Smooth muscle cell (in vitro differentiated cells): Measurements from ENCODE around the gene DAPK3. TPM values are rescaled to one million over a fixed set of nuclear protein-coding genes. Genes with fewer than 3 reads are reported as not detected.

ENCODE experiments used
- DNase-seq: peaks from one replicate; lab custom pipeline; 2025; ENCODE audit not compliant: unreplicated experiment; lab: John Stamatoyannopoulos, UW
- H2AFZ ChIP-seq: fragments of 200-600 bp; sonication (generic); 2 replicates; pipeline ENCODE4 v1.6.0; 2016; ENCODE audit warnings: antibody characterized with exemption, low read depth, mild to moderate bottlenecking
- H3F3A ChIP-seq: fragments of 200-600 bp; sonication (generic); 2 replicates; pipeline ENCODE4 v1.6.0; 2017; ENCODE audit warnings: antibody characterized with exemption, low read depth
- H3K27ac ChIP-seq: fragments of 200-600 bp; sonication (generic); 2 replicates; pipeline ENCODE4 v1.5.1; 2016; ENCODE audit warnings: low read depth, mild to moderate bottlenecking
- H3K27me3 ChIP-seq: fragments of 200-600 bp; sonication (generic); 2 replicates; pipeline ENCODE4 v1.6.1; 2016; ENCODE audit warnings: low read depth, mild to moderate bottlenecking
- H3K36me3 ChIP-seq: fragments of 200-600 bp; sonication (generic); 2 replicates; pipeline ENCODE4 v1.5.1; 2016; ENCODE audit warnings: low read depth
- H3K4me1 ChIP-seq: fragments of 200-600 bp; sonication (generic); 2 replicates; pipeline ENCODE4 v1.5.1; 2016; ENCODE audit warnings: low read depth
- H3K4me2 ChIP-seq: fragments of 200-600 bp; sonication (generic); 2 replicates; pipeline ENCODE4 v1.6.0; 2016; ENCODE audit warnings: mild to moderate bottlenecking
- H3K4me3 ChIP-seq: fragments of 200-600 bp; sonication (generic); 2 replicates; pipeline ENCODE4 v1.5.1; 2016; ENCODE audit warnings: mild to moderate bottlenecking
- H3K79me2 ChIP-seq: fragments of 200-600 bp; sonication (generic); 2 replicates; pipeline ENCODE4 v1.6.0; 2016; ENCODE audit warnings: low read depth, mild to moderate bottlenecking
- H3K9ac ChIP-seq: fragments of 200-600 bp; sonication (generic); 2 replicates; pipeline ENCODE4 v1.6.0; 2016; ENCODE audit warnings: low read depth
- H3K9me3 ChIP-seq: fragments of 200-600 bp; sonication (generic); replicated peaks from 2 replicates; pipeline ENCODE4 v1.5.1; 2016; ENCODE audit warnings: low read depth
- H4K20me1 ChIP-seq: fragments of 200-600 bp; sonication (generic); 2 replicates; pipeline ENCODE4 v1.6.0; 2016; ENCODE audit warnings: low read depth
- CTCF ChIP-seq: fragments of 200-600 bp; sonication (generic); IDR thresholded peaks from 2 replicates; pipeline ENCODE4 v1.5.1; 2017; ENCODE audit warnings: borderline replicate concordance, mild to moderate bottlenecking, antibody characterized with exemption; ENCODE audit not compliant: insufficient read depth, poor library complexity, severe bottlenecking
- WGBS: methylation state at CpG from one replicate; pipeline ENCODE4 v1.1.7; 2016; ENCODE audit warnings: low lambda C conversion rate; 5-methylcytosine and 5-hydroxymethylcytosine counted together
- polyA plus RNA-seq: library from polyadenylated mRNA; unstranded; fragments of >200 nt; fragmentation: Nextera tagmentation; extraction: Ambion mirVana; gene quantifications from 2 replicates; pipeline ENCODE4 v1.2.1, GENCODE V29; 2016
- total RNA-seq: library from RNA; depleted of rRNA; stranded (reverse); fragments of >200 nt; gene quantifications from 2 replicates; pipeline ENCODE4 v1.2.3, GENCODE V29; 2014

DAPK3 gene
- total and polyA plus RNA-seq, 2 experiments from 2014 or later = 82.9 to 113 TPM

GRCh38 chr19:3984584-3984907 is 13.6 kb upstream of the DAPK3 start:
- Histone ChIP-seq H4K20me1 (peaks cover 57% of the 10 kb centered on the region), H3K79me2 (peaks cover 57% of the 10 kb centered on the region), H2AFZ (no peak overlapping the region), H3K4me2 (peak overlapping the region; percentile 99), H3K27ac (peak overlapping the region; percentile 98), H3K4me3 (peak overlapping the region; percentile 100), H3K36me3 (peaks cover 8% of the 10 kb centered on the region), H3K9me3 (no peaks in the 10 kb centered on the region), H3F3A (peaks cover 47% of the 10 kb centered on the region), H3K27me3 (no peaks in the 10 kb centered on the region), H3K9ac (peak overlapping the region; percentile 99), H3K4me1 (peaks cover 28% of the 10 kb centered on the region)
- under 1% methylated on average over 10 of the region's 10 CpGs for WGBS
- DNase-seq = no peak
- no peak for TF ChIP-seq CTCF

GRCh38 chr19:3983936-3984583 is 13.2 kb upstream of the DAPK3 start:
- H3F3A ChIP-seq = peaks cover 51% of the 10 kb centered on the region
- H3K27me3 ChIP-seq = no peaks in the 10 kb centered on the region
- WGBS = 22% methylated on average over 30 of the region's 30 CpGs
- peak overlapping the region; percentile 100 for H3K4me3 ChIP-seq
- peak overlapping the region; percentile 98 for H3K27ac ChIP-seq
- peaks cover 8% of the 10 kb centered on the region for H3K36me3 ChIP-seq
- H2AFZ ChIP-seq = no peak overlapping the region
- H3K9me3 ChIP-seq = no peaks in the 10 kb centered on the region
- DNase-seq = no peak
- peak overlapping the region; percentile 99 for H3K4me2 ChIP-seq
- peaks cover 62% of the 10 kb centered on the region for H4K20me1 ChIP-seq
- H3K9ac ChIP-seq = peak overlapping the region; percentile 99
- TF ChIP-seq CTCF = no peak
- H3K4me1 ChIP-seq = peaks cover 28% of the 10 kb centered on the region
- H3K79me2 ChIP-seq = peaks cover 62% of the 10 kb centered on the region

GRCh38 chr19:3983542-3983914 is 12.6 kb upstream of the DAPK3 start:
- peak overlapping the region; percentile 98 for H3K27ac ChIP-seq
- peaks cover 67% of the 10 kb centered on the region for H4K20me1 ChIP-seq
- no peaks in the 10 kb centered on the region for H3K27me3 ChIP-seq
- no peak overlapping the region for H2AFZ ChIP-seq
- H3K4me3 ChIP-seq = peak overlapping the region; percentile 100
- peaks cover 51% of the 10 kb centered on the region for H3F3A ChIP-seq
- H3K36me3 ChIP-seq = peaks cover 10% of the 10 kb centered on the region
- H3K4me2 ChIP-seq = peak overlapping the region; percentile 99
- peaks cover 68% of the 10 kb centered on the region for H3K79me2 ChIP-seq
- TF ChIP-seq CTCF = no peak
- peaks cover 28% of the 10 kb centered on the region for H3K4me1 ChIP-seq
- H3K9ac ChIP-seq = peak overlapping the region; percentile 99
- DNase-seq = no peak
- H3K9me3 ChIP-seq = no peaks in the 10 kb centered on the region
- 73% methylated on average over 7 of the region's 7 CpGs for WGBS
